Activated CD8-positive, alpha-beta T cell treated with anti-CD3 and anti-CD28 coated beads for 36 hours (primary cell): ENCODE results near the gene SPI1. TPM values are rescaled to one million over a fixed set of nuclear protein-coding genes. Genes with fewer than 3 reads are reported as not detected.

ENCODE experiments used
- ATAC-seq: fragments of 200-7000 bp; cut with Tn5 transposase; one replicate; pipeline ENCODE4 v1.10.0; 2021; ENCODE audit warnings: mild to moderate bottlenecking, moderate library complexity
- CTCF ChIA-PET: fragments of 350-600 bp; sonication (Branson Sonifier 250); formaldehyde crosslinking; loops from one replicate; lab custom pipeline; 2021; ENCODE audit warnings: antibody characterized with exemption; lab: Charles Lee
- POLR2A ChIA-PET: fragments of 350-600 bp; sonication (Branson Sonifier 250); formaldehyde crosslinking; loops from one replicate; lab custom pipeline; 2021; ENCODE audit warnings: antibody characterized with exemption; lab: Charles Lee
- DNase-seq: peaks from one replicate; pipeline ENCODE4 v3.0.0-alpha.2; 2020
- H3K27ac Mint-ChIP-seq: one replicate; pipeline ENCODE4 v1.8.0; 2021; ENCODE audit warnings: mild to moderate bottlenecking, mixed read lengths
- H3K27me3 Mint-ChIP-seq: one replicate; pipeline ENCODE4 v1.8.0; 2021; ENCODE audit warnings: mixed read lengths
- H3K36me3 Mint-ChIP-seq: one replicate; pipeline ENCODE4 v1.8.0; 2021; ENCODE audit warnings: low read depth, mixed read lengths
- H3K4me1 Mint-ChIP-seq: one replicate; pipeline ENCODE4 v1.8.0; 2021; ENCODE audit warnings: low read depth, mixed read lengths
- H3K4me3 Mint-ChIP-seq: one replicate; pipeline ENCODE4 v1.8.0; 2021; ENCODE audit warnings: mild to moderate bottlenecking, moderate library complexity, mixed read lengths
- H3K9me3 Mint-ChIP-seq: one replicate; pipeline ENCODE4 v1.8.0; 2021; ENCODE audit warnings: mixed read lengths
- CTCF ChIP-seq: fragments of 200-600 bp; IDR thresholded peaks from one replicate; pipeline ENCODE4 v1.8.0; 2022; ENCODE audit warnings: antibody characterized with exemption, mild to moderate bottlenecking
- intact Hi-C: fragments of 100-400 bp; cut with micrococcal nuclease; formaldehyde crosslinking; loops from one replicate; pipeline ENCODE4 v1.10.0; 2022
- total RNA-seq, 2 experiments: library from RNA; stranded (reverse); gene quantifications; one replicate each; pipeline ENCODE4 v1.2.3, GENCODE V29; 2021

SPI1 gene
- total RNA-seq, 2 experiments from 2014 or later: 0.25 TPM; not detected in 1

DNA sequence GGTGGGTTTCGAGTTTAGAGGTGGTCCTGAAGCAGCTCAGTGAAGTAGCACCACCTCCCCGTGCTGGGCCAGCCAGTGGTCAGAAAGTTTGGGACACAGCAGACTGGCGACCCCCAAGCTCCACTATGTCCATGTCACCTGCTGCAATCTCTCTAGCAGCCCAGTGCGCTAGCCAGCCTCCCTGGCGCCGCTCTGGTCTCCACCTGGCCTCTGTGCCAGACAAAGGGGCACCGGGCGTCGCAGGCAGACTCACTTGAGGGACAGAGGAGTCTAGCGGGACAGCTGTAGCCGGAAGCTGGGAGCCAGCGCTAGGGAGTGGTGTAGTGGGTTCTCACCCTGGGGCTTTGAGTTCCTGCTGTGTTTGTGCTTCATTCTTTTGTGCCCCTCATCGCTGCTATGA lies 51.3 kb downstream of the SPI1 start:
- ChIA-PET CTCF (interaction anchor here (1.4 kb wide), 1 partner anchor 85 kb away, joined by 3 read pairs; no protein-coding TSS in a partner anchor), POLR2A (interaction anchor here (0.6 kb wide), 1 partner anchor 18 kb away, joined by 3 read pairs; no protein-coding TSS in a partner anchor)
- no peaks in the 10 kb centered on the region for H3K4me1 Mint-ChIP-seq
- H3K4me3 Mint-ChIP-seq: no peak overlapping the region
- ATAC-seq (no peak), DNase-seq (no peak)
- intact Hi-C loops: no loop called here
- H3K36me3 Mint-ChIP-seq: peaks cover 11% of the 10 kb centered on the region
- H3K27me3 Mint-ChIP-seq: no peaks in the 10 kb centered on the region
- TF ChIP-seq CTCF: no peak
- H3K27ac Mint-ChIP-seq: no peak overlapping the region
- H3K9me3 Mint-ChIP-seq: no peaks in the 10 kb centered on the region

DNA sequence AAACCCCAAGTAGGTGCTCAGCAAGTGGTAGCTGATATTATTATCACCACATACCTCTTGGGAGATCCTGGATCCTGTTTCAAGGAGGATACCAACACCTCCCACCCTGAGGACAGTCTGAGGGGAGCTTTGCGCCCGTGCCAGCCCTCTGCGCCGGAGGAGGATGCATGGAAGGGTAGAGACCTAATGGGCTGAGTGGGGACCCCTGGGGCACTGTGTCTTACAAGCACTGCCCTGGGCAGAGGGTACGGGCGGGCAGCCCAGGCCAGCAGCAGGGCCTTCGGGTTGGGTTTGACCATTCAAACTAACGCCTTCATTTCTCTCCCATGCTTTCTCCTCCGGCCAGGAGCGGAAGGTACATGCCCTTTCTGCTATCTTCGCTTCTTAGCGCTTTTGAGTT lies 52.1 kb downstream of the SPI1 start:
- Mint-ChIP-seq H3K4me1 (no peaks in the 10 kb centered on the region), H3K27me3 (no peaks in the 10 kb centered on the region), H3K9me3 (no peaks in the 10 kb centered on the region), H3K4me3 (no peak overlapping the region), H3K36me3 (peaks cover 15% of the 10 kb centered on the region), H3K27ac (no peak overlapping the region)
- CTCF ChIA-PET: interaction anchor here (1.0 kb wide), 1 partner anchor 16 kb away, joined by 3 read pairs; no protein-coding TSS in a partner anchor
- ATAC-seq (no peak), DNase-seq (no peak)
- TF ChIP-seq CTCF: no peak
- intact Hi-C loops: no loop called here
- POLR2A ChIA-PET: interaction anchor here (0.6 kb wide), 1 partner anchor 19 kb away, joined by 3 read pairs; no protein-coding TSS in a partner anchor

- peaks cover 15% of the 10 kb centered on the region for H3K36me3 Mint-ChIP-seq
- no peaks in the 10 kb centered on the region for H3K27me3 Mint-ChIP-seq
- CTCF ChIA-PET: interaction anchor here (1.0 kb wide), 1 partner anchor 15 kb away, joined by 3 read pairs; no protein-coding TSS in a partner anchor
- POLR2A ChIA-PET: no interaction called here
- TF ChIP-seq CTCF: no peak
- intact Hi-C loops: no loop called here
- DNase-seq (no peak), ATAC-seq (no peak)
- H3K4me3 Mint-ChIP-seq: no peak overlapping the region
- H3K9me3 Mint-ChIP-seq: no peaks in the 10 kb centered on the region
- no peaks in the 10 kb centered on the region for H3K4me1 Mint-ChIP-seq
- H3K27ac Mint-ChIP-seq: peak overlapping the region; percentile 3
Observed at GRCh38 chr11:47325271-47326041, 52.9 kb downstream of the SPI1 start.

DNA sequence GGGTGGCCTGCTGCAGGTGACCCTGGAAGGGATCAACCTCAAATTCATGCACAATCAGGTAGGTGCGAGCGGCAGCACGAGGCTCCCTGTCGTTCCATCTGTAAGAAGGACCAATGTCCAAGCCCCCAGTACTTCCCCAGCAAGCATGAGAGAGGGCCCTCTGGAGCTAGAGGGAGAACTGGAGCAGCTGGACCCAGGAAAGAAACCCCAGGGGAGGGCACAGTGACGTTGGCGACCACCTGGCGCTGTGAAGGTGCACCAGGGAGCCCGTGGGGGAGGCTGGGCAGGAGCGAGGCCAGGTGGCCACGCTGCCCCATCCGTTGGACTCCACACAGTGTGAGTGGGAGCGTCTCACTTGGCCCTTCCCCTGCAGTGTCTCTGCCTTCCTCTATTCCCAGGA lies 53.8 kb downstream of the SPI1 start:
- no peak for ATAC-seq
- ChIA-PET CTCF (no interaction called here), POLR2A (no interaction called here)
- peaks cover 15% of the 10 kb centered on the region for H3K36me3 Mint-ChIP-seq
- no peak overlapping the region for H3K4me3 Mint-ChIP-seq
- intact Hi-C loops: no loop called here
- TF ChIP-seq CTCF: no peak
- H3K27me3 Mint-ChIP-seq: no peaks in the 10 kb centered on the region
- H3K27ac Mint-ChIP-seq: no peak overlapping the region
- H3K4me1 Mint-ChIP-seq: no peaks in the 10 kb centered on the region
- DNase-seq: no peak
- no peaks in the 10 kb centered on the region for H3K9me3 Mint-ChIP-seq

GRCh38 chr11:47318166-47318565 lies 60.2 kb downstream of the SPI1 start:
- DNase-seq (no peak), ATAC-seq (no peak)
- peaks cover 21% of the 10 kb centered on the region for H3K36me3 Mint-ChIP-seq
- TF ChIP-seq CTCF: no peak
- CTCF ChIA-PET: no interaction called here
- no peaks in the 10 kb centered on the region for H3K27me3 Mint-ChIP-seq
- no peaks in the 10 kb centered on the region for H3K9me3 Mint-ChIP-seq
- POLR2A ChIA-PET: no interaction called here
- H3K4me3 Mint-ChIP-seq: no peak overlapping the region
- peaks cover 7% of the 10 kb centered on the region for H3K4me1 Mint-ChIP-seq
- intact Hi-C loops: no loop called here
- no peak overlapping the region for H3K27ac Mint-ChIP-seq
